ENCODE measurements around the gene ZDHHC20. TPM values are rescaled to one million over a fixed set of nuclear protein-coding genes. Genes with fewer than 3 reads are reported as not detected.

The ZDHHC20 gene
- total RNA-seq, 1 donor from 2014 or later: 50.6 TPM

- peaks cover 10% of the 10 kb centered on the region for H3K9me3 Mint-ChIP-seq (ENCODE audit: unreplicated experiment)
- no peak overlapping the region for H3K4me3 Mint-ChIP-seq (ENCODE audit: unreplicated experiment)
- no peak overlapping the region for H3K27ac Mint-ChIP-seq (ENCODE audit: unreplicated experiment)
- peaks cover 23% of the 10 kb centered on the region for H3K4me1 Mint-ChIP-seq (ENCODE audit: unreplicated experiment)
- peaks cover 4% of the 10 kb centered on the region for H3K36me3 Mint-ChIP-seq (ENCODE audit: unreplicated experiment)
- TF ChIP-seq CTCF (IDR thresholded peaks at IDR 0.05): no peak
- no peak for DNase-seq (ENCODE audit: extremely low spot score, unreplicated experiment)
- no peaks in the 10 kb centered on the region for H3K27me3 Mint-ChIP-seq (ENCODE audit: unreplicated experiment)
Observed at GRCh38 chr13:21453387-21454081, 5.6 kb downstream of the ZDHHC20 start.

- Mint-ChIP-seq H3K9me3 (ENCODE audit: unreplicated experiment) (peaks cover 10% of the 10 kb centered on the region), H3K36me3 (ENCODE audit: unreplicated experiment) (peaks cover 4% of the 10 kb centered on the region), H3K27me3 (ENCODE audit: unreplicated experiment) (no peaks in the 10 kb centered on the region), H3K4me1 (ENCODE audit: unreplicated experiment) (peaks cover 1% of the 10 kb centered on the region), H3K27ac (ENCODE audit: unreplicated experiment) (no peak overlapping the region), H3K4me3 (ENCODE audit: unreplicated experiment) (no peak overlapping the region)
- no peak for TF ChIP-seq CTCF (IDR thresholded peaks at IDR 0.05)
- DNase-seq (ENCODE audit: extremely low spot score, unreplicated experiment): no peak
Observed at GRCh38 chr13:21450936-21451335, 8.2 kb downstream of the ZDHHC20 start.

GRCh38 chr13:21446656-21447055, 12.4 kb downstream of the ZDHHC20 start:
- Mint-ChIP-seq H3K4me3 (ENCODE audit: unreplicated experiment) (no peak overlapping the region), H3K27me3 (ENCODE audit: unreplicated experiment) (no peaks in the 10 kb centered on the region), H3K9me3 (ENCODE audit: unreplicated experiment) (no peaks in the 10 kb centered on the region), H3K36me3 (ENCODE audit: unreplicated experiment) (no peaks in the 10 kb centered on the region), H3K4me1 (ENCODE audit: unreplicated experiment) (peaks cover 19% of the 10 kb centered on the region), H3K27ac (ENCODE audit: unreplicated experiment) (no peak overlapping the region)
- no peak for DNase-seq (ENCODE audit: extremely low spot score, unreplicated experiment)
- TF ChIP-seq CTCF (IDR thresholded peaks at IDR 0.05): no peak

GRCh38 chr13:21445759-21446158, 13.3 kb downstream of the ZDHHC20 start:
- no peak for TF ChIP-seq CTCF (IDR thresholded peaks at IDR 0.05)
- Mint-ChIP-seq H3K4me1 (ENCODE audit: unreplicated experiment) (peaks cover 22% of the 10 kb centered on the region), H3K4me3 (ENCODE audit: unreplicated experiment) (no peak overlapping the region), H3K36me3 (ENCODE audit: unreplicated experiment) (no peaks in the 10 kb centered on the region), H3K27ac (ENCODE audit: unreplicated experiment) (no peak overlapping the region), H3K9me3 (ENCODE audit: unreplicated experiment) (no peaks in the 10 kb centered on the region), H3K27me3 (ENCODE audit: unreplicated experiment) (no peaks in the 10 kb centered on the region)
- no peak for DNase-seq (ENCODE audit: extremely low spot score, unreplicated experiment)

GRCh38 chr13:21443171-21443570, 15.9 kb downstream of the ZDHHC20 start:
- peaks cover 20% of the 10 kb centered on the region for H3K4me1 Mint-ChIP-seq (ENCODE audit: unreplicated experiment)
- H3K27me3 Mint-ChIP-seq (ENCODE audit: unreplicated experiment): no peaks in the 10 kb centered on the region
- DNase-seq (ENCODE audit: extremely low spot score, unreplicated experiment): no peak
- no peak for TF ChIP-seq CTCF (IDR thresholded peaks at IDR 0.05)
- H3K4me3 Mint-ChIP-seq (ENCODE audit: unreplicated experiment): no peak overlapping the region
- peak overlapping the region; percentile 84 for H3K27ac Mint-ChIP-seq (ENCODE audit: unreplicated experiment)
- H3K9me3 Mint-ChIP-seq (ENCODE audit: unreplicated experiment): peaks cover 4% of the 10 kb centered on the region
- peaks cover 5% of the 10 kb centered on the region for H3K36me3 Mint-ChIP-seq (ENCODE audit: unreplicated experiment)
